ENCODE results near the gene TNXB. TPM values are rescaled to one million over a fixed set of nuclear protein-coding genes. Genes with fewer than 3 reads are reported as not detected.
A peak's percentile ranks its signal among the peaks of the same experiment; 100 is the strongest.
"Not testable (repeated sequence)": the region's sequence is repeated elsewhere in the genome, so short reads cannot be mapped to it uniquely, and the experiment has no call there.

The TNXB gene
- total and polyA plus RNA-seq, 5 donors from 2014 or later: 0.15 to 11.2 (median 0.46) TPM; not detected in 2

DNA sequence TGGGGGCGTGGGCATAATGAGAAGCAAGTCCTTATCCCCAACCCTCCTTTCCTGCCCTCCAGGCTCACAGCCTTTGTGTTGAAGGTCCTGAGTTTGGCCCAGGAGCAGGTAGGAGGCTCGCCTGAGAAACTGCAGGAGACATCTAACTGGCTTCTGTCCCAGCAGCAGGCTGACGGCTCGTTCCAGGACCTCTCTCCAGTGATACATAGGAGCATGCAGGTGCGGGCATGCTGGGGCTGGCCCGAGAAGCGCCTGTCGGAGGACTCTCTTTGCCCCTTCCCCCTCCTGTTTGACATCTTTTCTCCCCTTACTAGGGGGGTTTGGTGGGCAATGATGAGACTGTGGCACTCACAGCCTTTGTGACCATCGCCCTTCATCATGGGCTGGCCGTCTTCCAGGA is 80.5 kb downstream of the TNXB start:
- H3K27me3 ChIP-seq (ENCODE audit: control insufficient read depth, insufficient read depth, low read length); H3K4me1 ChIP-seq (ENCODE audit: control insufficient read depth, insufficient read depth, low read length, poor library complexity, severe bottlenecking); H3K27me3 Mint-ChIP-seq; H3K4me1 Mint-ChIP-seq; H3K27ac ChIP-seq (ENCODE audit: insufficient read depth, low read length, poor library complexity, severe bottlenecking); H3K4me3 ChIP-seq (ENCODE audit: low read depth, low read length); H3K9me3 Mint-ChIP-seq; H3K9me3 ChIP-seq (ENCODE audit: control insufficient read depth in 2 of 2, low read length in 2 of 2); H3K36me3 Mint-ChIP-seq; DNase-seq; ATAC-seq (ENCODE audit: low read depth in 2 of 2); H3K36me3 ChIP-seq (ENCODE audit: control insufficient read depth, insufficient read depth, low read length); H3K27ac Mint-ChIP-seq; H3K4me3 Mint-ChIP-seq: not testable (repeated sequence)

DNA sequence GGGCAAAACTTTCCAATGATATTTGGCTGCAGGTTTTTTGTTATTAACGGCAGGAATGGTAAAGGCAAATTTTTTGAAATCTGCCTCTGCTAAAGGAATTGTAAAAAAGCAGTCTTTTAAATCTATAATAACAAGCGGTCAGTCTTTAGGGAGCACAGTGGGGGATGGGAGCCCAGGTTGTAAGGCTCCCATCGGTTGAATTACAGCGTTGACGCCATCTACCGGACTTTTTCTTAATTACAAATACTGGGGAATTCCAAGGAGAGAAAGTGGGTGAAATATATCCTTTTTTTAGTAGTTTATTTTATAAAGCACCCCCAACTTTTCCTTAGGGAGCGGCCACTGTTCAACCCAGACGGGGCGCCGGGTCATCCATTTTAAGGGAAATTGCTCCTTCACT is 87.0 kb downstream of the TNXB start:
- not testable (repeated sequence) for ATAC-seq (ENCODE audit: low read depth in 2 of 2); H3K4me1 Mint-ChIP-seq; H3K9me3 ChIP-seq (ENCODE audit: control insufficient read depth in 2 of 2, low read length in 2 of 2); H3K36me3 Mint-ChIP-seq; H3K27me3 Mint-ChIP-seq; H3K27me3 ChIP-seq (ENCODE audit: control insufficient read depth, insufficient read depth, low read length); H3K4me3 Mint-ChIP-seq; H3K27ac Mint-ChIP-seq; DNase-seq; H3K4me1 ChIP-seq (ENCODE audit: control insufficient read depth, insufficient read depth, low read length, poor library complexity, severe bottlenecking); H3K27ac ChIP-seq (ENCODE audit: insufficient read depth, low read length, poor library complexity, severe bottlenecking); H3K9me3 Mint-ChIP-seq; H3K36me3 ChIP-seq (ENCODE audit: control insufficient read depth, insufficient read depth, low read length); H3K4me3 ChIP-seq (ENCODE audit: low read depth, low read length)

DNA sequence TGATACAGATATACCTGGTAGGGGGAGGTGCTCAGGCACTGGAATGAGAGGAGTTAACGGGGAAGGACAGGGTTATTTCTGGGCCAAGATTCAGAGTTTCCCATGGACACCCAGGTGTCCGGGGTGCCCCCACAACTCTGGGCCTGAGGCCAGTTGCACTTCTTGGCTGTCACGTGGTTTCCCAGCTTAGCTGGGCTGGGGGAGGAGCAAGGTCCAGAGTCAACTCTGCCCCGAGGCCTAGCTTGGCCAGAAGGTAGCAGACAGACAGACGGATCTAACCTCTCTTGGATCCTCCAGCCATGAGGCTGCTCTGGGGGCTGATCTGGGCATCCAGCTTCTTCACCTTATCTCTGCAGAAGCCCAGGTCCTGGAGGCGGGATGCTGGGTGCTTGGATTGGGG is 94.6 kb downstream of the TNXB start, which contains the start of gene C4B:
Gene C4B (plus strand): TSS at position 249 of the 400 bp plus-strand sequence. CDS start 51 bp downstream, at position 300.
- H3K27ac ChIP-seq (ENCODE audit: insufficient read depth, low read length, poor library complexity, severe bottlenecking); H3K4me3 ChIP-seq (ENCODE audit: low read depth, low read length); H3K9me3 Mint-ChIP-seq; DNase-seq; H3K27ac Mint-ChIP-seq; H3K4me1 ChIP-seq (ENCODE audit: control insufficient read depth, insufficient read depth, low read length, poor library complexity, severe bottlenecking); H3K4me1 Mint-ChIP-seq; H3K36me3 ChIP-seq (ENCODE audit: control insufficient read depth, insufficient read depth, low read length); H3K27me3 Mint-ChIP-seq; ATAC-seq (ENCODE audit: low read depth in 2 of 2); H3K4me3 Mint-ChIP-seq; H3K27me3 ChIP-seq (ENCODE audit: control insufficient read depth, insufficient read depth, low read length); H3K9me3 ChIP-seq (ENCODE audit: control insufficient read depth in 2 of 2, low read length in 2 of 2); H3K36me3 Mint-ChIP-seq: not testable (repeated sequence)

DNA sequence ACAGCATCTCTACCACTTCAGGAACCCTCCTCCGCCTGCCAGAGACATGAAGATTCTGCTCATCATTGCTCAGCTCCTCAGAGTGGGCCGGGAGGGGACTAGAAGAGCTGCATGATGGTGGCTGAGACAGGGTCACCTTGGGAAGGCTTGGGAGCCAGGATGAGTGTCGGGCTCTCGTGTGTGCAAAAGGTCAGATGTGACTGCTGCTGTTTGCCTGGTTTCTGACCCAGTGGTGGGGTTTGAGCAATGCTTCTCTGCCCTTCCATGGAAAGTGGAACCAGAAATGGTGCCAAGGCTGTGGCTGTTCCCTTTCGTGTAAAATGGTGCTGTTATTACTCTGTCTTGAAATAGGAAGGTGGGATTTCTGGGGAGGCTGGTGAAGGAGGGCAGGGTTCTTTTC is 95.4 kb downstream of the TNXB start:
- DNase-seq; H3K27me3 ChIP-seq (ENCODE audit: control insufficient read depth, insufficient read depth, low read length); H3K36me3 Mint-ChIP-seq; H3K36me3 ChIP-seq (ENCODE audit: control insufficient read depth, insufficient read depth, low read length); H3K4me1 Mint-ChIP-seq; H3K27me3 Mint-ChIP-seq; H3K9me3 Mint-ChIP-seq; H3K27ac Mint-ChIP-seq; H3K27ac ChIP-seq (ENCODE audit: insufficient read depth, low read length, poor library complexity, severe bottlenecking); H3K4me1 ChIP-seq (ENCODE audit: control insufficient read depth, insufficient read depth, low read length, poor library complexity, severe bottlenecking); H3K9me3 ChIP-seq (ENCODE audit: control insufficient read depth in 2 of 2, low read length in 2 of 2); ATAC-seq (ENCODE audit: low read depth in 2 of 2); H3K4me3 Mint-ChIP-seq; H3K4me3 ChIP-seq (ENCODE audit: low read depth, low read length): not testable (repeated sequence)

DNA sequence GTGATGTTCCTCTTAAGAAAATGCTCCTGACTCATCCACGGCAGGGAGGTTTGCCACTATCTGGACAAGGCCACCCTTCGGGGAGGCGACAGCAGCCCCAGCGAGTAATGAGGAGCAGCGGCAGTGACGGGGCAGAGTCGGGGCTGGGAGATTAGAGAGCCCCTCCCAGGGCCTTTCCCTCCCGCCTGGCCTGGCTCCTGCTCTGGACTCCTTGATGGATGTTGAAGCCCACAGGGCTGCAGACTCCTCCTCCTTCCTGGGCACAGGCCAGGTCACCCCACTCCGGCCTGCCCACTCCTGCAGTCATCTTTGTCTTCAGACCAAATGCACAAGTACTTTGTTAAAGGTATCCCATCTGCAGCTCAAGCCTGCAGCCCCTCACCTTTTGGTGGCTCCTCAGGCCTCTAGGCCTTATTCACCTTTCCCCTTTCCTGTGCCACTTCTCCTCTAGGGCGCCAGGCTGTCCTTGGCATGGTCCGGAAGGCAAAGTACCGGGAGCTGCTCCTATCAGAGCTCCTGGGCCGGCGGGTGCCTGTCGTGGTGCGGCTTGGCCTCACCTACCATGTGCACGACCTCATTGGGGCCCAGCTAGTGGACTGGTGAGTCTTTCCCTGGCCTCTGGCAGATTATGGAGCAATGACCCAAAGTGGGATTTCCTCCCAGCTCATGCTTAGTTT is 96.1 kb downstream of the TNXB start:
- DNase-seq; H3K9me3 Mint-ChIP-seq; ATAC-seq (ENCODE audit: low read depth in 2 of 2); H3K27me3 Mint-ChIP-seq; H3K36me3 Mint-ChIP-seq; H3K9me3 ChIP-seq (ENCODE audit: control insufficient read depth in 2 of 2, low read length in 2 of 2); H3K36me3 ChIP-seq (ENCODE audit: control insufficient read depth, insufficient read depth, low read length); H3K4me1 ChIP-seq (ENCODE audit: control insufficient read depth, insufficient read depth, low read length, poor library complexity, severe bottlenecking); H3K27me3 ChIP-seq (ENCODE audit: control insufficient read depth, insufficient read depth, low read length); H3K4me1 Mint-ChIP-seq; H3K4me3 ChIP-seq (ENCODE audit: low read depth, low read length); H3K4me3 Mint-ChIP-seq; H3K27ac ChIP-seq (ENCODE audit: insufficient read depth, low read length, poor library complexity, severe bottlenecking): not testable (repeated sequence)
- peak overlapping the region in 2 of 3 donors; percentile 36 to 84 for H3K27ac Mint-ChIP-seq

DNA sequence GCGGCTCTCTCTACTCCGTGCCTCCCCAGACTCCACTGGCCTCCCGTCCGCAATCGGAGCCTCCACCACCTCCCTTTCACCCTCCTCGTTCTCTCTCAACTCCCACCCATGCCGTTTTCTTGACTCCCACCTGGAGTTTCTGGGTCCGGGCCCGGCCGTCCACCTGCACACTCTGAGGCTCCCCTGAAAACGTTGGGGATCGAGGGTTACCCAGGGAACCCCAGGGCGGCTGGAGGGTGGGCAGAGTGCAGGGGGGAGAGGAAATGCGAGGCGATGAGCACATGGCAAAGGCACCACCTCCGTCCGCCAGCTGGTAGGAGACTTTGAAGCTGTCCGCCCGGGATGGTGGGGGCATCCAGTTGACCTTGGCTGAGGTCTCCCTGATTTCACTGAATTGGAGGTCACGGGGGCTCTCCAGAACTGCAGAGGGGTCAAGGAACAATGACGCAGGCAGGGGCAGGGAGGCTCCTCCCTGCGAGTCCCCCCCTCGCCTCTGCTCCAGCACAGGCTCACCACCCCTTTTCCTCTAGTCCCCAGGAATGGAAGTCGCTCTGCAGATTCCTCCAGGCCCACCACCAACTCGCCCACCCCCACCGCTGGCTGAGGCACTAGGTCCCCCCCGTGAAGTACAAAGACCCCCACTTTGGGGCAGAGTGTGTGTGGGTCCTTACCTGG is 98.1 kb downstream of the TNXB start:
- H3K9me3 ChIP-seq (ENCODE audit: control insufficient read depth in 2 of 2, low read length in 2 of 2); H3K27ac Mint-ChIP-seq; H3K27me3 Mint-ChIP-seq; H3K4me3 Mint-ChIP-seq; H3K36me3 Mint-ChIP-seq; H3K27ac ChIP-seq (ENCODE audit: insufficient read depth, low read length, poor library complexity, severe bottlenecking); DNase-seq; H3K4me3 ChIP-seq (ENCODE audit: low read depth, low read length); H3K36me3 ChIP-seq (ENCODE audit: control insufficient read depth, insufficient read depth, low read length); ATAC-seq (ENCODE audit: low read depth in 2 of 2); H3K9me3 Mint-ChIP-seq; H3K27me3 ChIP-seq (ENCODE audit: control insufficient read depth, insufficient read depth, low read length); H3K4me1 Mint-ChIP-seq; H3K4me1 ChIP-seq (ENCODE audit: control insufficient read depth, insufficient read depth, low read length, poor library complexity, severe bottlenecking): not testable (repeated sequence)

DNA sequence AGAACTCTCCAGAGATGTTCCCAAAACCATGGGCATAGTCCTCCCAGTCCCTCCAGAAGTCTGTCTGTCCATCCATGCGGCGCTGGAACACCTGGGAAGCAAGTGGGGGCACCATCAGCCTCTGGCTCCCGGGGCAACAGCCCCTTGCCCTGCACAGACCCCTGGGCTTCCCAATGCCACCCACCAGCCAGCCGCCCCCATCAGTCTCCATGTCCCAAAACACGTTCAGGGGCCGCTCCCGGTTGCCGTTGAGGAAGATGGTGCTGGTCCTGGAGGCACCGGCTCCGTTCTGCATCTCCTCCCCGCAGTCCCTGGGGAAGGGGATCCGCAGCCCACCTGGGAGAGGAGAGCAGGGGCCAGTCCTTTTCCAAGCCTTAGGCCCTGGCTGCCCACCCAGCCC is 99.6 kb downstream of the TNXB start:
- H3K4me3 Mint-ChIP-seq; ATAC-seq (ENCODE audit: low read depth in 2 of 2); H3K27me3 Mint-ChIP-seq; H3K27ac ChIP-seq (ENCODE audit: insufficient read depth, low read length, poor library complexity, severe bottlenecking); H3K4me1 Mint-ChIP-seq; DNase-seq; H3K9me3 Mint-ChIP-seq; H3K36me3 ChIP-seq (ENCODE audit: control insufficient read depth, insufficient read depth, low read length); H3K27ac Mint-ChIP-seq; H3K9me3 ChIP-seq (ENCODE audit: control insufficient read depth in 2 of 2, low read length in 2 of 2); H3K36me3 Mint-ChIP-seq; H3K4me3 ChIP-seq (ENCODE audit: low read depth, low read length); H3K4me1 ChIP-seq (ENCODE audit: control insufficient read depth, insufficient read depth, low read length, poor library complexity, severe bottlenecking); H3K27me3 ChIP-seq (ENCODE audit: control insufficient read depth, insufficient read depth, low read length): not testable (repeated sequence)

DNA sequence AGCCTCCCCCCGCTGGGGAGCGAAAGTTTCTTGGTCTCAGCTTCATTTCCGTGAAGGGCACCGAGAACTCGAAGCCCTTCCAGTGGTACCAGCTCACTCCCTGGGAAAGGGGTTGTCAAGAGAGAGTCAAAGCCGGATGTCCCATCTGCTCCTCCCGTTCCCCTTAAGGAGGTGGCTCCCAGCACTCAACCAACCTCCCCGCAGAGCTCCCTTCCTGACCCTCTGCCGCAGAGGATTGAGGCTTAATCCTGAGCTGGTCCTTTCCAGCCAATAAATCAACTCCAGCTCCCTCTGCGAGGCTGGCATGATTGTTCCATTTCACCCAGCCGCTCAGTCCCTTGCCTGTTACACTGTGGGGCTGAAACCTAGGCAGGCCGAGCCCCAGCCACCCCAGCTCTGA is 100.5 kb downstream of the TNXB start:
- not testable (repeated sequence) for ATAC-seq (ENCODE audit: low read depth in 2 of 2)

More for the DNA sequence above, 100.5 kb downstream of the TNXB start:
- DNase-seq; H3K9me3 Mint-ChIP-seq; H3K27me3 ChIP-seq (ENCODE audit: control insufficient read depth, insufficient read depth, low read length); H3K9me3 ChIP-seq (ENCODE audit: control insufficient read depth in 2 of 2, low read length in 2 of 2); H3K4me3 ChIP-seq (ENCODE audit: low read depth, low read length); H3K4me1 ChIP-seq (ENCODE audit: control insufficient read depth, insufficient read depth, low read length, poor library complexity, severe bottlenecking); H3K36me3 ChIP-seq (ENCODE audit: control insufficient read depth, insufficient read depth, low read length); H3K27me3 Mint-ChIP-seq; H3K4me3 Mint-ChIP-seq; H3K27ac Mint-ChIP-seq; H3K27ac ChIP-seq (ENCODE audit: insufficient read depth, low read length, poor library complexity, severe bottlenecking); H3K36me3 Mint-ChIP-seq; H3K4me1 Mint-ChIP-seq: not testable (repeated sequence)
